HepG2 (cell line): ENCODE measurements around the gene VCAM1. TPM values are rescaled to one million over a fixed set of nuclear protein-coding genes. Genes with fewer than 3 reads are reported as not detected.

Experiments
- ATAC-seq: fragments of 200-7000 bp; cut with Tn5 transposase; 3 replicates; pipeline ENCODE4 v1.9.1; 2020; ENCODE audit warnings: mild to moderate bottlenecking, moderate library complexity
- BruUV-seq: library from RNA; stranded (reverse); fragments of 400-500 nt; replicated peaks from 2 replicates; lab custom pipeline; 2021; lab: Mats Ljungman, UMichigan
- CTCF ChIA-PET: fragments of 300-600 bp; formaldehyde crosslinking; extraction: SDS; loops from one replicate; lab custom pipeline; 2021; ENCODE audit warnings: low total read pairs, inconsistent platforms, low intra/inter-chr PET ratio; lab: Yijun Ruan, JAX
- POLR2A ChIA-PET: fragments of 350-600 bp; sonication (Branson Sonifier 250); formaldehyde crosslinking; loops from one replicate; lab custom pipeline; 2020; ENCODE audit warnings: antibody characterized with exemption, inconsistent platforms; lab: Yijun Ruan, JAX
- DNase-seq: peaks from one replicate; pipeline ENCODE4 v3.0.0-alpha.2; 2015; ENCODE audit warnings: low spot score
- FAIRE-seq: peaks from 3 replicates; lab custom pipeline; 2011; peaks lifted over from hg19 to GRCh38; lab: Jason Lieb, UNC
- H2AFZ ChIP-seq: one replicate; pipeline ENCODE4 v1.6.1; 2011; ENCODE audit warnings: low read length, inconsistent platforms
- H3K27ac ChIP-seq: fragments of 300-600 bp; 3 replicates; pipeline ENCODE4 v1.8.0; 2011; ENCODE audit warnings: mixed run types, mild to moderate bottlenecking, mixed read lengths, low read length, inconsistent platforms; ENCODE audit not compliant: insufficient read depth; ENCODE audit errors: extremely low read length
- H3K27me3 ChIP-seq, 2 experiments: fragments of 200-600 bp in 1 of 2; 2 replicates in 1 of 2; 3 replicates in 1 of 2; pipeline versions ENCODE4 v1.6.0 to v1.8.0; 2011; ENCODE audit warnings: low read length in 2 of 2, mild to moderate bottlenecking in 2 of 2, moderate library complexity in 2 of 2, inconsistent platforms in 1 of 2; ENCODE audit not compliant: insufficient read depth in 2 of 2, control insufficient read depth in 1 of 2
- H3K36me3 ChIP-seq, 2 experiments: fragments of 200-600 bp in 1 of 2; replicated peaks in 1 of 2; 2 replicates in 1 of 2; 3 replicates in 1 of 2; pipeline versions ENCODE4 v1.5.1 to v1.8.0; 2011; ENCODE audit warnings: low read length in 2 of 2, inconsistent platforms in 1 of 2; ENCODE audit not compliant: insufficient read depth in 2 of 2, control insufficient read depth in 1 of 2
- H3K4me1 ChIP-seq: 2 replicates; pipeline ENCODE4 v1.5.1; 2012; ENCODE audit warnings: low read length, inconsistent platforms; ENCODE audit not compliant: insufficient read depth
- H3K4me2 ChIP-seq: 2 replicates; pipeline ENCODE4 v1.6.0; 2011; ENCODE audit warnings: low read depth, low read length, inconsistent platforms
- H3K4me3 ChIP-seq, 3 experiments: fragments of 200-600 bp in 1 of 3; sonication (generic), shearing (Covaris generic) in 1 of 3; replicated peaks in 1 of 3; 2 replicates each; pipeline ENCODE4 v1.5.1; 2011 to 2016; ENCODE audit warnings: low read length in 3 of 3, inconsistent platforms in 2 of 3, low read depth in 2 of 3, mild to moderate bottlenecking in 2 of 3, control low read depth in 1 of 3, mixed read lengths in 1 of 3; ENCODE audit not compliant: insufficient read depth in 1 of 3
- H3K79me2 ChIP-seq: one replicate; pipeline ENCODE4 v1.6.1; 2011; ENCODE audit warnings: low read length, inconsistent platforms; ENCODE audit not compliant: insufficient read depth
- H3K9ac ChIP-seq: 2 replicates; pipeline ENCODE4 v1.6.0; 2011; ENCODE audit warnings: mild to moderate bottlenecking, low read depth, low read length, inconsistent platforms; ENCODE audit not compliant: insufficient read depth
- H3K9me3 ChIP-seq: 2 replicates; pipeline ENCODE4 v1.5.1; 2012; ENCODE audit warnings: mild to moderate bottlenecking, low read length
- H4K20me1 ChIP-seq: 2 replicates; pipeline ENCODE4 v1.6.0; 2011; ENCODE audit warnings: inconsistent platforms, mild to moderate bottlenecking, low read length, moderate library complexity; ENCODE audit not compliant: insufficient read depth
- ETV5 ChIP-seq: IDR thresholded peaks from 2 replicates; pipeline ENCODE4 v1.6.1; 2018; ENCODE audit warnings: missing biosample characterization, missing genetic modification reagents, inconsistent platforms, borderline replicate concordance
- KDM5B ChIP-seq: sonication (generic); formaldehyde crosslinking; IDR thresholded peaks from 2 replicates; pipeline ENCODE4 v1.4.0; 2020; ENCODE audit warnings: missing genetic modification reagents, mild to moderate bottlenecking, borderline replicate concordance
- MBD4 ChIP-seq: IDR thresholded peaks from 2 replicates; pipeline ENCODE4 v1.6.1; 2012; ENCODE audit warnings: low read length, inconsistent platforms, borderline replicate concordance
- NBN ChIP-seq: fragments of 450-650 bp; conservative IDR thresholded peaks from 2 replicates; pipeline ENCODE4 v1.6.1; 2017
- NR2C2 ChIP-seq: sonication (generic); formaldehyde crosslinking; IDR thresholded peaks from 2 replicates; pipeline ENCODE4 v1.4.0; 2020; ENCODE audit warnings: missing genetic modification reagents, mild to moderate bottlenecking, moderate library complexity, borderline replicate concordance
- SP4 ChIP-seq: sonication (generic); formaldehyde crosslinking; IDR thresholded peaks from 2 replicates; pipeline ENCODE4 v1.8.1; 2023; ENCODE audit warnings: mild to moderate bottlenecking, missing genetic modification reagents
- ZNF12 ChIP-seq: sonication (generic); formaldehyde crosslinking; IDR thresholded peaks from 2 replicates; pipeline ENCODE4 v1.5.0; 2020; ENCODE audit warnings: missing genetic modification reagents
- ZNF234 ChIP-seq: sonication (generic); formaldehyde crosslinking; conservative IDR thresholded peaks from 2 replicates; pipeline ENCODE4 v1.5.1; 2020; ENCODE audit warnings: mild to moderate bottlenecking, missing genetic modification reagents
- ZNF3 ChIP-seq: IDR thresholded peaks from 2 replicates; pipeline ENCODE4 v1.7.0; 2017; ENCODE audit warnings: inconsistent platforms
- ZNF337 ChIP-seq: sonication (generic); formaldehyde crosslinking; IDR thresholded peaks from 2 replicates; pipeline ENCODE4 v1.5.1; 2020; ENCODE audit warnings: missing genetic modification reagents, low read depth, mild to moderate bottlenecking, borderline replicate concordance
- ZNF468 ChIP-seq: sonication (generic); formaldehyde crosslinking; IDR thresholded peaks from 2 replicates; pipeline ENCODE4 v1.8.0; 2022; ENCODE audit warnings: mild to moderate bottlenecking, moderate library complexity, missing genetic modification reagents
- ZNF557 ChIP-seq: sonication (generic); formaldehyde crosslinking; IDR thresholded peaks from 2 replicates; pipeline ENCODE4 v1.4.0; 2020; ENCODE audit warnings: missing genetic modification reagents
- ZZZ3 ChIP-seq: sonication (generic); formaldehyde crosslinking; IDR thresholded peaks from 2 replicates; pipeline ENCODE4 v1.4.0; 2020; ENCODE audit warnings: missing genetic modification reagents, mild to moderate bottlenecking, borderline replicate concordance
- WGBS: methylation state at CpG from one replicate; pipeline ENCODE4 v1.1.6; 2017; ENCODE audit warnings: low lambda C conversion rate; 5-methylcytosine and 5-hydroxymethylcytosine counted together
- in situ Hi-C: cut with HindIII; loops from 2 replicates; pipeline ENCODE4 v1.10.0; 2017; ENCODE audit warnings: low pct_unique_long_range_greater_than_20kb; ENCODE audit not compliant: extremely low pct_ligation_motif_present
- intact Hi-C: fragments of 100-400 bp; cut with micrococcal nuclease; formaldehyde crosslinking; loops from one replicate; pipeline ENCODE4 v1.10.0; 2022; ENCODE audit not compliant: unreplicated experiment
- polyA plus RNA-seq, 8 experiments: library from polyadenylated mRNA; depleted of rRNA in 3 of 8; stranded (reverse) in 7 of 8; unstranded in 1 of 8; fragments of >200 nt; fragmentation: Illumina TruSeq in 4 of 8; extraction: Trizol in 4 of 8; gene quantifications; 2 replicates each; pipeline versions ENCODE4 v1.2.1 to v1.2.3, GENCODE V29; 2011 to 2016; ENCODE audit warnings: low read depth in 4 of 8, missing spikeins in 1 of 8, mixed read lengths in 1 of 8; ENCODE audit not compliant: insufficient read depth in 1 of 8
- total RNA-seq, 5 experiments: library from RNA; depleted of rRNA; stranded (reverse); fragments of >200 nt; fragmentation: Illumina TruSeq; extraction: Trizol; gene quantifications; 2 replicates each; pipeline ENCODE4 v1.2.3, GENCODE V29; 2016; ENCODE audit warnings: low read depth in 1 of 5

The VCAM1 gene
- total and polyA plus RNA-seq, 2 of the 13 experiments (the other 11 are each of a cell fraction or from before 2014, with no cell fraction given), result not detected

DNA sequence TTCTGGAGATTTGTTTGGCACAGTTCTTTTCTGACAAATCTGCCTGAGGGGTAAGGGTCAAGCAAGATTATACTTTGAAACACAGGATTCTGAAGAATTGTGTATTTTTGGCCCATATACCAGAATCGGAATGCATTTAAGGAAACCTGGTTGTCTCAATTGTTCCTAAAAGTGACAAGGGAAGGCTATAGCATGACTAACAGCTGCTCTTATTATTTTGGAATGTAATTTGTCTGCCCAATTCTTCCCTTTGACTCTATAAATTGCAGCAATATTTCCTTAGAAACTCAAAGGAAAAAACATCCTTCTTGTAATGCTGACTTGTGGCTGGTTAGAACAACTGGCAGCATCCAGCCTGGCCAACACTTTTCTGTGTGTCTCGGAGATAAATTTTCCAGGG, 15.8 kb upstream of the VCAM1 start:
- H2AFZ ChIP-seq, result no peak overlapping the region
- intact Hi-C loops (no loop called here), in situ Hi-C loops (no loop called here)
- POLR2A ChIA-PET, result no interaction called here
- ATAC-seq, result no peak
- CTCF ChIA-PET, result no interaction called here
- no peaks in the 10 kb centered on the region for H3K9me3 ChIP-seq
- H3K4me2 ChIP-seq, result no peak overlapping the region
- no peak overlapping the region for H3K27ac ChIP-seq
- no TSS peak for BruUV-seq
- FAIRE-seq, result no peak
- H3K9ac ChIP-seq, result no peak overlapping the region
- WGBS, result 28% methylated on average over 2 of the region's 2 CpGs
- H4K20me1 ChIP-seq, result no peaks in the 10 kb centered on the region
- H3K4me1 ChIP-seq, result no peaks in the 10 kb centered on the region
- H3K79me2 ChIP-seq, result no peaks in the 10 kb centered on the region
- no peaks in the 10 kb centered on the region for H3K36me3 ChIP-seq
- no peak overlapping the region for H3K4me3 ChIP-seq
- TF ChIP-seq ZNF468 (CRISPR knock-in tag) (no peak), SP4 (CRISPR knock-in tag) (no peak), ZZZ3 (CRISPR knock-in tag) (no peak), ZNF12 (CRISPR knock-in tag) (no peak), NR2C2 (CRISPR knock-in tag) (no peak), ZNF557 (CRISPR knock-in tag) (no peak), ZNF337 (CRISPR knock-in tag) (no peak), MBD4 (no peak), ZNF234 (CRISPR knock-in tag) (no peak), ETV5 (no peak), ZNF3 (CRISPR knock-in tag) (no peak), KDM5B (no peak), NBN (no peak)
- H3K27me3 ChIP-seq, result no peaks in the 10 kb centered on the region; a peak in 1 of 5 replicates
- no peak for DNase-seq
